ENCODE results near the gene IQGAP1. TPM values are rescaled to one million over a fixed set of nuclear protein-coding genes. Genes with fewer than 3 reads are reported as not detected.
A peak's percentile ranks its signal among the peaks of the same experiment; 100 is the strongest.

IQGAP1 gene
- total RNA-seq, 1 donor from 2014 or later: 178 TPM

DNA sequence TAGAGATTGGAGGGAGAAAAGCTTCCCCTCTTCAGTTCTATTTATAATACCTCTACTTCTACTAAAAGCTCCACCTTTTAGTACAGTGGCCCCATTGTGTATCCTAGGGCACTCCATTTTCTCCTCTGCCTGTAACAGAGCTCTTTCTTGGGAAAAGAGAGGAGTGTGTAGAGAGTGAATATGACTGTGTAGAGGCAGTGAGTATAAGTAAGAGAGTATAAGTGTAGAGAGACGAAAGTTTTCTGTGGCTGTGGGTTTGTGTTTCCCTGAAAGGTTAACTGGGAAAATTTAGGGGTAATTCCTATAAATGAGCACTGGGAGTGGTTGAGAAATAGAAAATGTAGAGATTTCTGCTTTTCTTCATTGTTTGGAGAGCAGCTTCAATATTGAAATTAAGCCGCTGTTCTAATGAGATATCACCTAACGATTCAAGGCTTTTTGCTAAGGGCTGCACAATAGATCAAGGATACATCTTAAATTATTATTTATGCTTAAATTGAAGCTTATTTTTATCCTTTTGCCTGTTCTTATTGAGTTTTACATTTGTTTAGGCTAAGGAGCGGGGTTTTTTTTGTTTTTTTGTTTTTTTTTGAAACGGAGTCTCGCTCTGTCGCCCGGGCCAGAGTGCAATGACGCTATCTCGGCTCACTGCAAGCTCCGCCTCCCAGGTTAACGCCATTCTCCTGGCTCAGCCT lies 6.9 kb downstream of the IQGAP1 start:
- H3K27me3 Mint-ChIP-seq (ENCODE audit: unreplicated experiment): no peaks in the 10 kb centered on the region

DNA sequence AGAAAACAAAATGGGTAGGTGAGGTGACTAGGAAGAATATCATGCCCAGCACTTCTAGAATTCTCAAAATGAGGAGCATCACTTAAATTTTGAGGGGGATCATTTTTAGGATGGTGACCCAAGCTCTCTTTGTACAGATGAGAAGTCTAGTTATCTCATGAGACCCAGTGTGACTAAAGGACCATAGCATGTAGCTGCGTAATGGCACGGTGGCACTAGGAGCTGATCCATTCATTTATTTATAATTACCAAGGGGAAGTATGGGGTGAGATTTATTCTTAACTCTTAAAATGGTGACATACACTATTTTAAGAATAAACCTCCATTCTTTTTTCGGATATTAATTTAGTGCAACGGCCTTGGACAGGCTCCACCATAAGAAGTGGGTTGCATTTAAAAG lies 8.3 kb downstream of the IQGAP1 start:
- peaks cover 63% of the 10 kb centered on the region for H3K4me1 Mint-ChIP-seq (ENCODE audit: unreplicated experiment)
- H3K36me3 Mint-ChIP-seq (ENCODE audit: unreplicated experiment): peaks cover 30% of the 10 kb centered on the region

More for the DNA sequence above, 6.9 kb downstream of the IQGAP1 start:
- Mint-ChIP-seq H3K4me1 (ENCODE audit: unreplicated experiment) (peaks cover 63% of the 10 kb centered on the region), H3K4me3 (ENCODE audit: unreplicated experiment) (no peak overlapping the region), H3K9me3 (ENCODE audit: unreplicated experiment) (no peaks in the 10 kb centered on the region), H3K36me3 (ENCODE audit: unreplicated experiment) (peaks cover 42% of the 10 kb centered on the region), H3K27ac (ENCODE audit: unreplicated experiment) (peak overlapping the region; percentile 64)
- no peak for DNase-seq (ENCODE audit: extremely low spot score, unreplicated experiment)
- TF ChIP-seq, protein P1, sequence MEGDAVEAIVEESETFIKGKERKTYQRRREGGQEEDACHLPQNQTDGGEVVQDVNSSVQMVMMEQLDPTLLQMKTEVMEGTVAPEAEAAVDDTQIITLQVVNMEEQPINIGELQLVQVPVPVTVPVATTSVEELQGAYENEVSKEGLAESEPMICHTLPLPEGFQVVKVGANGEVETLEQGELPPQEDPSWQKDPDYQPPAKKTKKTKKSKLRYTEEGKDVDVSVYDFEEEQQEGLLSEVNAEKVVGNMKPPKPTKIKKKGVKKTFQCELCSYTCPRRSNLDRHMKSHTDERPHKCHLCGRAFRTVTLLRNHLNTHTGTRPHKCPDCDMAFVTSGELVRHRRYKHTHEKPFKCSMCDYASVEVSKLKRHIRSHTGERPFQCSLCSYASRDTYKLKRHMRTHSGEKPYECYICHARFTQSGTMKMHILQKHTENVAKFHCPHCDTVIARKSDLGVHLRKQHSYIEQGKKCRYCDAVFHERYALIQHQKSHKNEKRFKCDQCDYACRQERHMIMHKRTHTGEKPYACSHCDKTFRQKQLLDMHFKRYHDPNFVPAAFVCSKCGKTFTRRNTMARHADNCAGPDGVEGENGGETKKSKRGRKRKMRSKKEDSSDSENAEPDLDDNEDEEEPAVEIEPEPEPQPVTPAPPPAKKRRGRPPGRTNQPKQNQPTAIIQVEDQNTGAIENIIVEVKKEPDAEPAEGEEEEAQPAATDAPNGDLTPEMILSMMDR (IDR thresholded peaks at IDR 0.05): no peak

DNA sequence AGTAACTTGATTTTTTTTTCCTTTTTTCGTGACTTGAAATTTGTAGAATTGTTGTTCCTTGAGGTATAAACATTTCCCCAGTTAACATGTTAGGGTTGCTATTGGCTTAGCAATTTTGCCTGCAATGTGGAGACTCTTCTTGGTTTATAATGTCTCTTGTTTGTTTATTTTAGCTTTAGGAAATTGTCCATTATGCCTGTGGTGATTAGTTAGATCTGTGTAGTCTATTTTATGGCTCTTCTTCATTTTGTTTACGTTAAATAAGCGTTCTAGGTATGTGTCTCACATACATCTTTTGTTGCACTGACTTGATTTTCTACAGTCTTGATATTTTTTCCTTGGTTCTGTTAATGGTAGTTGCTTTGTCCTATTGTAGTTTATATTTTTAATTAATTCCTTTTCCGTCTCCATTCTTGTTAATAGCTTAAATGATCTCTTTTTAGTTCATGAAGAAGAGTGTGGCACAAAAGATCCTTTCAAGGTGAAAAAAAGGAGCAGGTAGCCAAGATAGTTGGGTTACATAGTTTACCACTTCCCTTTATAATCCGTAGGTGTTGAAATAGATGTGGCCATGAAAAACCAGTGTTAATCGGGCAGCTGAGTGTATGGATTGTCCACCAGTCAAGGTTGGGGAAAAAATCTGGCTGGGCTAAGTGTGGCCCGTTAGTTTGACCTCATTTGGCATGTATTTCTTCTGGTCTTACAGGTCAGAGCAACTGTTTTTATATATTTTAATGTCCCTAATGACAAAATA lies 12.1 kb downstream of the IQGAP1 start:
- no peak for DNase-seq (ENCODE audit: extremely low spot score, unreplicated experiment)
- TF ChIP-seq, protein P1 (IDR thresholded peaks at IDR 0.05): no peak
- H3K36me3 Mint-ChIP-seq (ENCODE audit: unreplicated experiment): peaks cover 3% of the 10 kb centered on the region
- no peaks in the 10 kb centered on the region for H3K9me3 Mint-ChIP-seq (ENCODE audit: unreplicated experiment)
- peak overlapping the region; percentile 99 for H3K27ac Mint-ChIP-seq (ENCODE audit: unreplicated experiment)
- H3K4me3 Mint-ChIP-seq (ENCODE audit: unreplicated experiment): peak overlapping the region; percentile 56
- peaks cover 68% of the 10 kb centered on the region for H3K4me1 Mint-ChIP-seq (ENCODE audit: unreplicated experiment)
- no peaks in the 10 kb centered on the region for H3K27me3 Mint-ChIP-seq (ENCODE audit: unreplicated experiment)

More for the DNA sequence above, 8.3 kb downstream of the IQGAP1 start:
- Mint-ChIP-seq H3K9me3 (ENCODE audit: unreplicated experiment) (no peaks in the 10 kb centered on the region), H3K27me3 (ENCODE audit: unreplicated experiment) (no peaks in the 10 kb centered on the region), H3K4me3 (ENCODE audit: unreplicated experiment) (no peak overlapping the region), H3K27ac (ENCODE audit: unreplicated experiment) (peak overlapping the region; percentile 48)
- DNase-seq (ENCODE audit: extremely low spot score, unreplicated experiment): no peak
- TF ChIP-seq, protein P1 (IDR thresholded peaks at IDR 0.05): no peak

DNA sequence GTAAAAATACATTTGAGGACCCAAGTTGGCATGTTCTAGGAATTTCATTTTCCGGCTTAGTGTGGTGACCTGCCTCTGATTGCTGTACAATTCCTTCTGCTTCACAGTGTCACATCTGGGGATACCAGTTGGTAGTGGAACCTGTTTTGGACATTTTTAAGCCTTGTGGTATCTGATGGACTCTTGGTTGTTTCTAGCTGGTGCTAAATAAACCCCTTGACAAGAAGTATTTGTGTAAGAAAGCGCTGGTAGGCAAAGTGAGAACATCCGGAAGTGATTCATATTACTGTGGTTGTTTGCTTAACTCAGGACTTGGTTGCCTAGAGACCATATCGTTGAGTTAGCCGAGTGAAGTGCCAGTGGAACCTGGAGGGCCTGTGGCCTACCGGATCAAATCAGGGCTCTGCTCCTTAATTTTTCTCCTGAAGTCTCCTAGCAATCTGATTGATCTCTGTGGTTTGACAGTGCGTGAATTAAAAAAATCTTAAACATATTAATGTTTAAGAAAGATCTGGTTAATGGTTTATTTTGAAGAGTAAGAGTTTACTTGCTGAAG lies 12.8 kb downstream of the IQGAP1 start:
- peaks cover 3% of the 10 kb centered on the region for H3K36me3 Mint-ChIP-seq (ENCODE audit: unreplicated experiment)
- no peaks in the 10 kb centered on the region for H3K27me3 Mint-ChIP-seq (ENCODE audit: unreplicated experiment)
- peak overlapping the region; percentile 99 for H3K27ac Mint-ChIP-seq (ENCODE audit: unreplicated experiment)
- DNase-seq (ENCODE audit: extremely low spot score, unreplicated experiment): peak; percentile 86
- TF ChIP-seq, protein P1 (IDR thresholded peaks at IDR 0.05): no peak
- H3K4me1 Mint-ChIP-seq (ENCODE audit: unreplicated experiment): peaks cover 70% of the 10 kb centered on the region
- H3K4me3 Mint-ChIP-seq (ENCODE audit: unreplicated experiment): peak overlapping the region; percentile 56
- no peaks in the 10 kb centered on the region for H3K9me3 Mint-ChIP-seq (ENCODE audit: unreplicated experiment)

DNA sequence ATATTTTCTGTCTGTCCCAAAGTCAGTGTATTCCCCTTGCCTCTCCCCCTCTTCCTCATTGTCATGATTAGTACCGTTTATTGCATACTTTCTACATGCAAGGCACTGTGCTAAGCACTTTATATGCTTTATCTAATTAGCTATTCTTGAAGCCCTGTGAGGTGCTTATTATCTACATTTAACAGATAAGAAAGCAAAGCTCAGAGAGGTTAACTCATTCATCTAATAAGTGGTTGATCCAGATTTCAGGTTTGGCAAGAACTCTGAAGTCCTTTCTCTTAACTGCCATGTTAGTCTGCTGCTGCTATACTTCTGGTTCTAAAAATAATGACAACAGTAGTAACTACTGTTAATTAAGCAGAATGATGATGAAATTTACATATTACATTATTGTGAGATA lies 13.5 kb downstream of the IQGAP1 start:
- no peaks in the 10 kb centered on the region for H3K36me3 Mint-ChIP-seq (ENCODE audit: unreplicated experiment)
- no peaks in the 10 kb centered on the region for H3K9me3 Mint-ChIP-seq (ENCODE audit: unreplicated experiment)
- TF ChIP-seq, protein P1 (IDR thresholded peaks at IDR 0.05): no peak
- DNase-seq (ENCODE audit: extremely low spot score, unreplicated experiment): no peak
- H3K27me3 Mint-ChIP-seq (ENCODE audit: unreplicated experiment): no peaks in the 10 kb centered on the region
- peaks cover 71% of the 10 kb centered on the region for H3K4me1 Mint-ChIP-seq (ENCODE audit: unreplicated experiment)
- H3K27ac Mint-ChIP-seq (ENCODE audit: unreplicated experiment): peak overlapping the region; percentile 99
- peak overlapping the region; percentile 56 for H3K4me3 Mint-ChIP-seq (ENCODE audit: unreplicated experiment)
